ENCODE measurements around the gene OSGIN1. TPM values are rescaled to one million over a fixed set of nuclear protein-coding genes. Genes with fewer than 3 reads are reported as not detected.

Gene OSGIN1
- total RNA-seq, 1 donor from 2014 or later, result 19.0 TPM

- Histone ChIP-seq H3K36me3 (peaks cover 42% of the 10 kb centered on the region), H3K4me3 (no peak overlapping the region), H3K4me1 (peaks cover 17% of the 10 kb centered on the region), H3K27me3 (no peaks in the 10 kb centered on the region), H3K9me3 (no peaks in the 10 kb centered on the region), H3K27ac (no peak overlapping the region)
- intact Hi-C loops (cut with DNase I), result no loop called here
- ATAC-seq (no peak), DNase-seq (no peak)
- no peak for TF ChIP-seq CTCF (IDR thresholded peaks at IDR 0.05)
Measured at GRCh38 chr16:83957296-83957855, 4.3 kb downstream of the OSGIN1 start.

GRCh38 chr16:83958137-83958845, 5.3 kb downstream of the OSGIN1 start:
- intact Hi-C loops (cut with DNase I), result no loop called here
- DNase-seq (no peak), ATAC-seq (no peak)
- Histone ChIP-seq H3K4me3 (no peak overlapping the region), H3K9me3 (no peaks in the 10 kb centered on the region), H3K27me3 (no peaks in the 10 kb centered on the region), H3K27ac (no peak overlapping the region), H3K4me1 (peaks cover 12% of the 10 kb centered on the region), H3K36me3 (peaks cover 45% of the 10 kb centered on the region)
- no peak for TF ChIP-seq CTCF (IDR thresholded peaks at IDR 0.05)

- Histone ChIP-seq H3K36me3 (peaks cover 45% of the 10 kb centered on the region), H3K27ac (no peak overlapping the region), H3K27me3 (no peaks in the 10 kb centered on the region), H3K4me1 (peaks cover 8% of the 10 kb centered on the region), H3K4me3 (no peak overlapping the region), H3K9me3 (no peaks in the 10 kb centered on the region)
- DNase-seq (no peak), ATAC-seq (no peak)
- intact Hi-C loops (cut with DNase I), result no loop called here
- no peak for TF ChIP-seq CTCF (IDR thresholded peaks at IDR 0.05)
Measured at GRCh38 chr16:83958846-83959565, 6.0 kb downstream of the OSGIN1 start.

DNA sequence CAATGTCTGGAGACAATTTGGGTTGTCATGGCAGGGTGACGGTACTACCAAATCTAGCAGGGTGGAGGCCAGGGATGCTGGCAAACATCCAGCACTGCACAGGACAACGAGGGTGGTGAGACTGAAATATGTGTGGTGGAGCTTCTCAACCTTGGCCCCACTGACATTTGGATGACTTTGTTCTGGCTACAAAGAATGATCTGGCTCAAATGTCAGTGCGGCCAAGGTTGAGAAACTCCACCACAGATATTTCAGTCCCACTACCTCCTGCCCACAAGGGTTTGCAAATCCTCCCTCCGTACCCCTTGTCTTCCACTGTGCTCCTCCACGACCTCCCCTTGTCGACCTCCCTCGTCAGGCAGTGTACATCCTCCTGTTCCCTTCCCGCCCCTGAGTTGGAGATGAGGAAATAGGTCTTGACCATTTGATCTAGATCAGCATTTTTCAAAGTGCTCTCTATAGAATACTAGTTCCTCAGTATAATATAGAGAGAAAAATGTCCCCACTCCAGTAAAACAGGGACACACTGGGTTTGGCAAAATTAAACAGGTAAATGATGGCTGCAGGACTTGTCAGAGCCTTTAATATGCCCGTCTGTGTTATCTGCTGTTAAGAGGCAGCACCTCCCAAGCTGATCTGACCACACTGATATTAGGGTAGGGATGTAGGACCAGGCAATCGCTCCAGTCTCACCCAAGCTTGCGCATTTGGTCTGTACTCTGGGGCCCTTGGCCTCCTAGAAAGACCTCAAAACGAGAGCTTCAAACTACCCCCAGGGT, 6.8 kb downstream of the OSGIN1 start:
- H3K9me3 ChIP-seq, result no peaks in the 10 kb centered on the region
- intact Hi-C loops (cut with DNase I), result no loop called here
- H3K4me3 ChIP-seq, result no peak overlapping the region
- no peak for TF ChIP-seq CTCF (IDR thresholded peaks at IDR 0.05)
- ATAC-seq (no peak), DNase-seq (no peak)
- H3K27me3 ChIP-seq, result no peaks in the 10 kb centered on the region
- H3K36me3 ChIP-seq, result peaks cover 45% of the 10 kb centered on the region
- no peaks in the 10 kb centered on the region for H3K4me1 ChIP-seq
- H3K27ac ChIP-seq, result no peak overlapping the region

DNA sequence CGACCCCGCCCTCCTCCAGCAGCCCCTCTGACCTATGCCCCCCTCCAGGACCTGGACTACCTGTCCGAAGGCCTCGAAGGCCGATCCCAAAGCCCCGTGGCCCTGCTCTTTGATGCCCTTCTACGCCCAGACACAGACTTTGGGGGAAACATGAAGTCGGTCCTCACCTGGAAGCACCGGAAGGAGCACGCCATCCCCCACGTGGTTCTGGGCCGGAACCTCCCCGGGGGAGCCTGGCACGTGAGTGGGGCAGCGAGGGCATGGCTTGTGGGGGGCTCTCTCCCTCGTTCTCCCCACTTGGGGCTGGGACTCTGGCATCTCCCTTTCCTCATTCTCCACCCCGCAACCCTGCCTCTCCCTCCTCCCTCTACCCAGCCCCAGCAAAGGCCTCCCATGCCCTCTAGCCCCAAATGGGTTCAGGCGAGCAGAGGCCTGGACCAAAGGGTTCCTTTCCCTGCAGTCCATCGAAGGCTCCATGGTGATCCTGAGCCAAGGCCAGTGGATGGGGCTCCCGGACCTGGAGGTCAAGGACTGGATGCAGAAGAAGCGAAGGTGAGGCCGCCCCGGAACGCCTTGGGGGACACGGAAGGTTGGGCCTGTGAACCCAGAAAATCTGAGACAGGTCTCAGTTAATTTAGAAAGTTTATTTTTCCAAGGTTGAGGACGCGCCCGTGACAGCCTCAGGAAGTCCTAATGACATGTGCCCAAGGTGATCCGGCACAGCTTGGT, 7.6 kb downstream of the OSGIN1 start:
- H3K27ac ChIP-seq, result no peak overlapping the region
- TF ChIP-seq CTCF (IDR thresholded peaks at IDR 0.05), result no peak
- DNase-seq, result no peak
- H3K4me3 ChIP-seq, result no peak overlapping the region
- H3K36me3 ChIP-seq, result peaks cover 45% of the 10 kb centered on the region
- no peaks in the 10 kb centered on the region for H3K9me3 ChIP-seq
- no peak for ATAC-seq
- intact Hi-C loops (cut with DNase I), result no loop called here
- no peaks in the 10 kb centered on the region for H3K27me3 ChIP-seq
- H3K4me1 ChIP-seq, result no peaks in the 10 kb centered on the region

Measured in upper lobe of right lung (tissue), 1 donor.